ENCODE data around the gene MAGI1. TPM values are rescaled to one million over a fixed set of nuclear protein-coding genes. Genes with fewer than 3 reads are reported as not detected.

MAGI1 gene
- total RNA-seq, 1 experiment from 2014 or later = 38.6 TPM

GRCh38 chr3:65581313-65581712 lies 457.4 kb downstream of the MAGI1 start (continued):
- TF ChIP-seq, protein P1, sequence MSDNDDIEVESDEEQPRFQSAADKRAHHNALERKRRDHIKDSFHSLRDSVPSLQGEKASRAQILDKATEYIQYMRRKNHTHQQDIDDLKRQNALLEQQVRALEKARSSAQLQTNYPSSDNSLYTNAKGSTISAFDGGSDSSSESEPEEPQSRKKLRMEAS (IDR thresholded peaks at IDR 0.05) = no peak
- no peak for TF ChIP-seq EGR1 (IDR thresholded peaks at IDR 0.05; ENCODE audit: low read depth)
- no peak for TF ChIP-seq CBX3 (IDR thresholded peaks at IDR 0.05; ENCODE audit: low read depth)
- no peak for TF ChIP-seq SRF (IDR thresholded peaks at IDR 0.05; ENCODE audit: low read depth)
- TF ChIP-seq CTCF (IDR thresholded peaks at IDR 0.05 in 2 of 3, conservative IDR thresholded peaks at IDR 0.05 in 1 of 3; ENCODE audit: borderline replicate concordance in 1 of 3, insufficient read depth in 1 of 3, low read depth in 2 of 3, low read length in 2 of 3) = no peak
- TF ChIP-seq YY1 (IDR thresholded peaks at IDR 0.05; ENCODE audit: extremely low read depth, insufficient replicate concordance, low read depth, low read length) = no peak
- no peak for TF ChIP-seq POLR2AphosphoS5 (IDR thresholded peaks at IDR 0.05; ENCODE audit: low read depth, low read length)
- TF ChIP-seq FOSL1 (IDR thresholded peaks at IDR 0.05; ENCODE audit: low read depth) = no peak

- DNase-seq (ENCODE audit: low read depth, low spot score) (no peak), ATAC-seq (no peak)
- Histone ChIP-seq H3K4me1 (ENCODE audit: control insufficient read depth in 1 of 2, insufficient read depth in 2 of 2, low read length in 2 of 2) (peaks cover 5 to 7% of the 10 kb centered on the region in 2 experiments; a peak in 1 of 4 replicates), H3K79me2 (ENCODE audit: insufficient read depth, low read length) (no peaks in the 10 kb centered on the region), H3K9me3 (ENCODE audit: control insufficient read depth in 1 of 2, insufficient read depth in 1 of 2, low read depth in 1 of 2, low read length in 2 of 2) (no peaks in the 10 kb centered on the region), H4K20me1 (ENCODE audit: insufficient read depth) (0 out of 2 replicates have a peak, but pooled peaks cover 3% of the 10 kb centered on the region), H2AFZ (ENCODE audit: low read depth, low read length, poor library complexity, severe bottlenecking) (no peak overlapping the region), H3K9me2 (ENCODE audit: insufficient read depth) (no peaks in the 10 kb centered on the region), H3K27me3 (ENCODE audit: insufficient read depth, low read length) (no peaks in the 10 kb centered on the region), H3K36me3 (ENCODE audit: control insufficient read depth in 1 of 2, insufficient read depth in 2 of 2, low read length in 2 of 2) (no peaks in the 10 kb centered on the region), H3K4me2 (ENCODE audit: low read length) (no peak overlapping the region), H3K27ac (ENCODE audit: low read depth, low read length) (no peak overlapping the region), H3K9ac (ENCODE audit: low read length) (no peak overlapping the region), H3K4me3 (replicated peaks in 1 of 2; ENCODE audit: low read depth in 1 of 2, low read length in 2 of 2) (no peak overlapping the region)
- POLR2A ChIA-PET = no interaction called here
- RAD21 ChIA-PET (ENCODE audit: low non-redundant PET in 1 of 2, low total read pairs in 2 of 2, uncharacterized antibody in 2 of 2, unreplicated experiment in 2 of 2) = no interaction called here
- no TSS peak for BruUV-seq (replicated peaks)
- CTCF ChIA-PET = interaction anchor here (1.7 kb wide), 1 partner anchor 9 kb away, joined by 4 read pairs; no protein-coding TSS in a partner anchor
- no peak for TF ChIP-seq CTCF (IDR thresholded peaks at IDR 0.05 in 2 of 3, conservative IDR thresholded peaks at IDR 0.05 in 1 of 3; ENCODE audit: borderline replicate concordance in 1 of 3, insufficient read depth in 1 of 3, low read depth in 2 of 3, low read length in 2 of 3)
- TF ChIP-seq, protein P1 (IDR thresholded peaks at IDR 0.05) = no peak
- TF ChIP-seq SRF (IDR thresholded peaks at IDR 0.05; ENCODE audit: low read depth) = no peak
- TF ChIP-seq POLR2A (IDR thresholded peaks at IDR 0.05; ENCODE audit: borderline replicate concordance, extremely low read depth, insufficient read depth, insufficient read length) = no peak
- intact Hi-C loops (cut with micrococcal nuclease) = no loop called here
Measured at GRCh38 chr3:65578861-65579260, 459.9 kb downstream of the MAGI1 start.
